DND-41 (cell line): ENCODE data around the gene EVL.

ENCODE experiments used
- ATAC-seq: fragments of 200-7000 bp; cut with Tn5 transposase; 3 replicates; pipeline ENCODE4 v1.9.1; 2021; ENCODE audit warnings: low read depth; ENCODE audit not compliant: insufficient read depth
- DNase-seq: peaks from one replicate; pipeline ENCODE4 v3.0.0-alpha.2; 2020
- H2AFZ ChIP-seq: 2 replicates; pipeline ENCODE4 v1.6.0; 2012; ENCODE audit warnings: low read depth, low read length
- H3K27ac ChIP-seq: 2 replicates; pipeline ENCODE4 v1.5.1; 2012; ENCODE audit warnings: low read length, inconsistent platforms
- H3K27me3 ChIP-seq: fragments of 200-600 bp; sonication (generic); 2 replicates; pipeline ENCODE4 v1.6.0; 2012; ENCODE audit warnings: low read length, mild to moderate bottlenecking, inconsistent platforms; ENCODE audit not compliant: insufficient read depth, poor library complexity
- H3K36me3 ChIP-seq: 2 replicates; pipeline ENCODE4 v1.5.1; 2012; ENCODE audit warnings: low read length, inconsistent platforms; ENCODE audit not compliant: insufficient read depth
- H3K4me1 ChIP-seq: 2 replicates; pipeline ENCODE4 v1.5.1; 2012; ENCODE audit warnings: mild to moderate bottlenecking, low read length; ENCODE audit not compliant: insufficient read depth
- H3K4me2 ChIP-seq: 2 replicates; pipeline ENCODE4 v1.6.0; 2012; ENCODE audit warnings: mild to moderate bottlenecking, moderate library complexity, low read length, inconsistent platforms; ENCODE audit not compliant: insufficient read depth
- H3K4me3 ChIP-seq, 2 experiments: fragments of 200-600 bp in 1 of 2; shearing (Covaris generic) in 1 of 2; 2 replicates each; pipeline ENCODE4 v1.5.1; 2012 to 2016; ENCODE audit warnings: inconsistent platforms in 2 of 2, low read length in 2 of 2, mild to moderate bottlenecking in 2 of 2, low read depth in 1 of 2, moderate library complexity in 1 of 2
- H3K79me2 ChIP-seq: 2 replicates; pipeline ENCODE4 v1.6.0; 2012; ENCODE audit warnings: low read length, inconsistent platforms; ENCODE audit not compliant: insufficient read depth
- H3K9ac ChIP-seq: 2 replicates; pipeline ENCODE4 v1.6.0; 2012; ENCODE audit warnings: low read depth, mild to moderate bottlenecking, inconsistent platforms, low read length, moderate library complexity
- H3K9me3 ChIP-seq: 2 replicates; pipeline ENCODE4 v1.5.1; 2012; ENCODE audit warnings: low read length, moderate library complexity, mild to moderate bottlenecking, inconsistent platforms; ENCODE audit not compliant: insufficient read depth, severe bottlenecking
- H4K20me1 ChIP-seq: 2 replicates; pipeline ENCODE4 v1.6.0; 2012; ENCODE audit warnings: low read length; ENCODE audit not compliant: insufficient read depth
- EZH2 ChIP-seq: IDR thresholded peaks from 3 replicates; pipeline ENCODE4 v1.6.1; 2012; ENCODE audit warnings: borderline replicate concordance, low read depth, mild to moderate bottlenecking, moderate library complexity, low read length, inconsistent platforms; ENCODE audit not compliant: severe bottlenecking
- TF ChIP-seq, protein P1 (sequence below): IDR thresholded peaks from 2 replicates; pipeline ENCODE4 v1.5.1; 2012; ENCODE audit warnings: borderline replicate concordance, low read length, moderate library complexity, mild to moderate bottlenecking; ENCODE audit not compliant: poor library complexity, severe bottlenecking; ENCODE audit errors: extremely low read depth

The EVL gene

DNA sequence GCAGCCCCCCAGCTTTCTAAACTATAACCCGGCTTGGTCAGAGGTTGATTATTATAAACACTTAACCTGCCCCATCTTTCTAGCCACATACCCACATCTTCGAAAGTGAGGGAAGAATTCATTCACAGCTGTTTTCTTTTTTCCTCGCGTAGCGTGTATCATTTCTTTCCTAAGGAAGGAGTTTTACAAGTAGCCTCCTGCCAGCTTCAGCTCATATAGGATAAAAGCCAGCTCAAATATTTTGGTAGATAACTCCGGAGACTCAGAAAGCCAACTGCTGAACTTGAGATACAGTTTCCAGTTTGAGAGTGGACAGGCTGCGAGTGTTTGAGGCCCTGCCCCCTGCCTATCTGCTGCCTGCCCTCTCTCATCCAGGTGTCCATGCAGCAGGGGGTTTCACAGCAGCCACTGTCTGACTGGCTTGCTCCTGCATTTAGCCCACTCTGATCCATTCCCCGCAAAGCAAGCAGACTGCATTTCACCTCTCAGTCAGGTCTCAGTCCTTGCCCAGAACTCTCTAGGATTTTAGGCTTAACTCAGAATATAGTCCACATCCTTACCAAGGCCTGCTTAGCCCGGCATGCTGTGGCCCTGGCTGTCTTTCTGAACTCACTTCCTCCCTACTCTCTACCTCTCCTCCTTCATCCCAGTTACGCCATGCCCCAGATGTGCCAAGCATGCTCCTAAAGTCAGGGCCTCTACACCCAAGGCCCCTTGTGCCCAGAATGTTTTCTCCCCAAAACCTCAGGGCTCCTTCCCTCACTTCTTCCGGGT, 46.9 kb downstream of the EVL start:
- Histone ChIP-seq H3K36me3 (peaks cover 98% of the 10 kb centered on the region), H3K79me2 (peaks cover 98% of the 10 kb centered on the region), H3K4me3 (no peak overlapping the region), H3K9ac (no peak overlapping the region), H2AFZ (no peak overlapping the region), H3K27me3 (no peaks in the 10 kb centered on the region), H4K20me1 (peaks cover 95% of the 10 kb centered on the region), H3K4me2 (no peak overlapping the region), H3K27ac (peak overlapping the region; percentile 31; the same call in 1 of the 2 replicates), H3K9me3 (no peaks in the 10 kb centered on the region), H3K4me1 (peaks cover 5% of the 10 kb centered on the region)
- no peak for TF ChIP-seq EZH2
- TF ChIP-seq, protein P1, sequence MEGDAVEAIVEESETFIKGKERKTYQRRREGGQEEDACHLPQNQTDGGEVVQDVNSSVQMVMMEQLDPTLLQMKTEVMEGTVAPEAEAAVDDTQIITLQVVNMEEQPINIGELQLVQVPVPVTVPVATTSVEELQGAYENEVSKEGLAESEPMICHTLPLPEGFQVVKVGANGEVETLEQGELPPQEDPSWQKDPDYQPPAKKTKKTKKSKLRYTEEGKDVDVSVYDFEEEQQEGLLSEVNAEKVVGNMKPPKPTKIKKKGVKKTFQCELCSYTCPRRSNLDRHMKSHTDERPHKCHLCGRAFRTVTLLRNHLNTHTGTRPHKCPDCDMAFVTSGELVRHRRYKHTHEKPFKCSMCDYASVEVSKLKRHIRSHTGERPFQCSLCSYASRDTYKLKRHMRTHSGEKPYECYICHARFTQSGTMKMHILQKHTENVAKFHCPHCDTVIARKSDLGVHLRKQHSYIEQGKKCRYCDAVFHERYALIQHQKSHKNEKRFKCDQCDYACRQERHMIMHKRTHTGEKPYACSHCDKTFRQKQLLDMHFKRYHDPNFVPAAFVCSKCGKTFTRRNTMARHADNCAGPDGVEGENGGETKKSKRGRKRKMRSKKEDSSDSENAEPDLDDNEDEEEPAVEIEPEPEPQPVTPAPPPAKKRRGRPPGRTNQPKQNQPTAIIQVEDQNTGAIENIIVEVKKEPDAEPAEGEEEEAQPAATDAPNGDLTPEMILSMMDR, result no peak
- DNase-seq, result no peak
- ATAC-seq, result no peak

DNA sequence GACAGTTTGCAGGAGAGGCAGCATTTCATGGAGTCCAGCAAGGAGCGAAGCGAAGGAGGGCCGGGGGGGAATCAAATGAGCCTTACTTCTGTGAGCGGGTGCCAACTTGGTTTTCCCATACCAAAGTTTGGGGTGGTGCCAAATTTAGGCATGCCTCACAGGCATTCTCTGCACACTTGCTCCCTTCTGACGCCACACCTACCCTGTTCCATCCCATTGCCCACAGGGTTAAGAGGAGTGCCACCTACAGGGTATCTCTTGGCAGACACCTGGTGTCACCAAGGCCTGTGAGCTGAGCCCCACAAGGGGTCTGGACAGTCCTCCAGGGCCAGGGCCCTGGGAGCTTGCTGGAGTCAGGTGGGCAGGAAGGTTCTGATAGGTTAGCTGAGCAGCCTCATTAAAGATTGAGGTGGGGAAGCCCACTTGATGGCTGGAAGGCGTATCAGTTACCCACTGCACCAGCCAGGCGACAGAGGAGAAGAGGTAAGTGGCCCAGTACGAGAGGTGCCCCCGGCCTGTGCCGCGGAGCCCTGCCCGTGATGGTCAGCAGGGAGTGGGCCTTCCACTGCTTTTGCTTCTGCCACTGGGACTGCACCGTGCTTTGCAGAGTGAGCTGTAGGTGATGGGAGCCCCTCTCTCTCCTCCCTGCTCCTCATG, 49.0 kb downstream of the EVL start:
- TF ChIP-seq, protein P1, result peak; percentile 14
- TF ChIP-seq EZH2, result no peak
- Histone ChIP-seq H3K9me3 (no peaks in the 10 kb centered on the region), H3K9ac (no peak overlapping the region), H3K27ac (peak overlapping the region; percentile 34; the same call in 1 of the 2 replicates), H2AFZ (no peak overlapping the region), H4K20me1 (peaks cover 95% of the 10 kb centered on the region), H3K4me2 (no peak overlapping the region), H3K27me3 (no peaks in the 10 kb centered on the region), H3K4me1 (no peaks in the 10 kb centered on the region), H3K4me3 (no peak overlapping the region), H3K36me3 (peaks cover 98% of the 10 kb centered on the region), H3K79me2 (peaks cover 98% of the 10 kb centered on the region)
- ATAC-seq (peak; percentile 13; the same call in 1 of the 3 replicates), DNase-seq (no peak)

DNA sequence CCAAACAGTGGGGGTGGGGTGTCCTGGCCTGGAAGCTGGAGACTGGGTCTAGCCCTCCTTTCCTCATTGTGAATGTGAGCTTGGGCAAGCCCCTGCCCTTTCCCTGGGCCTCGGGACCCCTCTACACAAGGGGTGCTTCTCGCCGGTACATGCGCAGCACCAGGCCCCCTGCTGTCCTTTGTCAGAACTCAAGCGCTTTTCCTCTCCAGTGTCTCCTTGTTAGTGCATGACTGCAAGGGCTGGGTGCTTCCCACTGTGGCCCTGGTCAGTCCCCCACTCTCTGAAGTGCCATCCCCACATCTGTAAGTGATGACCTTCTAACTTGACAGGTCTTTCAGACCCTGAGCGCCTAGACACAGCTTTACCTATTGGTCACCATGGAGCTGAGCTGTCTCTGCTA, 50.0 kb downstream of the EVL start:
- H3K36me3 ChIP-seq, result peaks cover 98% of the 10 kb centered on the region
- no peak overlapping the region for H3K4me3 ChIP-seq
- no peak overlapping the region for H3K4me2 ChIP-seq
- no peak for DNase-seq
- H3K79me2 ChIP-seq, result peaks cover 98% of the 10 kb centered on the region
- no peaks in the 10 kb centered on the region for H3K27me3 ChIP-seq
- H2AFZ ChIP-seq, result no peak overlapping the region
- TF ChIP-seq, protein P1, result no peak
- TF ChIP-seq EZH2, result no peak
- no peaks in the 10 kb centered on the region for H3K9me3 ChIP-seq
- no peaks in the 10 kb centered on the region for H3K4me1 ChIP-seq
- H4K20me1 ChIP-seq, result peaks cover 95% of the 10 kb centered on the region
- H3K27ac ChIP-seq, result 0 out of 2 replicates have a peak overlapping the region, but pooled peaks have one; percentile 37
- ATAC-seq, result no peak
- H3K9ac ChIP-seq, result no peak overlapping the region
